ENCODE measurements around the gene MED15. TPM values are rescaled to one million over a fixed set of nuclear protein-coding genes. Genes with fewer than 3 reads are reported as not detected.
A peak's percentile ranks its signal among the peaks of the same experiment; 100 is the strongest.

Gene MED15
- polyA plus RNA-seq, 2 of the 4 experiments (the other 2 are of a cell fraction): 10.7 to 29.7 TPM

DNA sequence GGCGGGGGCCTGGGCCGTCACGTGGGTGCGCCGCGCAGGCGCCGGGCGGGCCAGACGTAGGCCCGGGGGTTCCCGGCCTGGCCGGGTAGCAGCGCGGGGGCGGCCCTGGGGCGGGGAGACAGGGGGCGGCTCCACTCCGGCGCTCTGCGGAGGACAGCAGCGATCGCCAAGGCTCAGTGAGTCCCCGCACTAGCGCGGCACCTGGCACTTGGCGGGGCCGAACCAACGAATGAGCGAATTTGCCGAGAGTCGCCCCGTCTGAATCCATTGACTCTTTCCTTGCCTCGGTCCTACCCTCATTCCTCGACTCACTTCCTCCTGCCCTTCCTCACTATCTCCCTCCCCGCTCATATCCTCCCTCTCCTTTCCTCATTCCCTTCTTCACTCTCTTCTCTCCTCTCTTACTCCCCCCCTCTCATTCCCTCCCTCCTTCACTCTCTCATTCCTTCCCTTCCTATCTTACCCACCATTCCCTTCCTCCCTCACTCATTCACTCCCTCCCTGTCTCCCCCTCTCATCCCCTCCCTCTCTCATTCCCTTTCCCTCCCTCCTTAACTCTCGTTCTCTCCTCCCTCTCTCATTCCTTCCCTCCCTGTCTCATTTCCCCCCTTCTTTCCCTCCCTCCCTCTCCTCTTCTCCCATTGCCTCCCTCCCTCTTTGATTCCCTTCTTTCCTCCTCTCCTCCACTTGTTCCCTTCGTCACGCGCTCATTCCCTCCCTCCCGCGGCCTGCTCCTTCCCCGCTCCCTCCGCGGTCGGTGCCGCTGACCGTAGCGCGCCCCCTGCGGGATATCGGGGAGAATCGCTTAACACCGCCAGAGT, 11.3 kb upstream of the MED15 start (continued):
- peak; percentile 54 for TF ChIP-seq SMC3 (IDR thresholded peaks at IDR 0.05)
- no peak for TF ChIP-seq POLR2AphosphoS2 (conservative IDR thresholded peaks at IDR 0.05; ENCODE audit: low read length)
- no peak for TF ChIP-seq FOSB (CRISPR knock-in tag; IDR thresholded peaks at IDR 0.05)

DNA sequence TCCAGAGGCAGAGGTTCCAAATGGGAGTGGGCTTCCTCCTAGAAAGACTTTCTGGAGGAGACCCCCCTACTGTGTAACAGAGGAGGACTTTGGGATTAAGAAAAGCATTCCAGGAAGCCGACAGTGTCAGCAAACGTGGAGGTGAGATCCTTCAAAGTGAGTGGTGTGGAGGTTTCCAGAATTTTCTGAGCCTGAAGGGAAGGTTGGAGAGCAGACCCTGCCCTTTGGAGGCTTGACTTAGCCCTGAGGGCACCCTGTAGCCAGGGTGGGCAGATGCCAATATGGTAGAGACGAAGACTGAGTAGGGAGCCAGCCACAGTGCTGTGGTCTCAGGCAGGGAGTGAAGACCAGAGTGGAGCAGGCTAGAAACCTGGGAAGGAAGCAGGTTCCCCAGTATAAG, 10.0 kb upstream of the MED15 start:
- DNase-seq (ENCODE audit: low read depth in 1 of 2, low spot score in 1 of 2) (no peak), ATAC-seq (no peak), FAIRE-seq (no peak)
- TF ChIP-seq RNF2 (IDR thresholded peaks at IDR 0.05; ENCODE audit: borderline replicate concordance, low read depth) (no peak), NFE2L2 (conservative IDR thresholded peaks at IDR 0.05; ENCODE audit: low read length) (no peak)
- ChIA-PET CTCF (interaction anchor here (0.9 to 1.6 kb wide), 3 partner anchors 10 to 66 kb away, joined by 3 to 7 read pairs (median 6); partner anchors contain the start of gene MED15), POLR2A (no interaction called here)
- H3K9me3 ChIP-seq: no peaks in the 10 kb centered on the region
- peaks cover 12% of the 10 kb centered on the region; the same call in 2 of the 3 replicates for H3K4me1 ChIP-seq
- no peak overlapping the region for H3K27ac ChIP-seq
- WGBS (ENCODE audit: missing lambda C conversion rate): 100% methylated on average over 3 of the region's 3 CpGs
- no peak overlapping the region for H3K4me3 ChIP-seq
- H3K4me2 ChIP-seq: peak overlapping the region; percentile 97

DNA sequence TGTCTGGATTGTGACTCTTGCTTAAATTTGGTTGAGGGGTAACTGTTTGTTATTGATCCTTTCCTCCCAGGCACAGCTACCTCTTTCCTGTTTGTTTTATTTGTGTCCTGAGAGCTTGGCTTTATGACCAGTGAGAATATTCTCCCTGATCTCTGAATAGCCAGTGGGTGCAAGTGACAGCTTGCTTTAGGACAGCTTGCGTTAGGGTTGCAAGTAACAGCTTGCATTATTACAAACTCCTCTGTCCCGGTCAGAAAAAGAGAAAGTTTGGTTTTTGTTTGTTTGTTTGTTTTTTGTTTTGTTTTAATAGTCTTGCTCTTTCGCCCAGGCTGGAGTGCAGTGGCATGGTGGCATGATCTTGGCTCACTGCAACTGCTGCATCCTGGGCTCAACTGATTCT, 8.5 kb upstream of the MED15 start:
- no peak for ATAC-seq
- Histone ChIP-seq H3K27ac (no peak overlapping the region), H3K4me3 (no peak overlapping the region), H3K4me1 (peaks cover 15% of the 10 kb centered on the region), H3K4me2 (no peak overlapping the region), H3K9me3 (no peaks in the 10 kb centered on the region)
- CTCF ChIA-PET: interaction anchor here (1.4 to 1.6 kb wide), 3 partner anchors 65 to 107 kb away, joined by 3 to 6 read pairs (median 3); no protein-coding TSS in a partner anchor
- no peak for FAIRE-seq
- 58% methylated on average over 3 of the region's 3 CpGs for WGBS (ENCODE audit: missing lambda C conversion rate)
- TF ChIP-seq MAFK (IDR thresholded peaks at IDR 0.05; ENCODE audit: partially characterized antibody): no peak
- TF ChIP-seq FOXS1 (CRISPR knock-in tag; IDR thresholded peaks at IDR 0.05): no peak
- no peak for TF ChIP-seq CEBPB (IDR thresholded peaks at IDR 0.05)
- TF ChIP-seq, protein P1, sequence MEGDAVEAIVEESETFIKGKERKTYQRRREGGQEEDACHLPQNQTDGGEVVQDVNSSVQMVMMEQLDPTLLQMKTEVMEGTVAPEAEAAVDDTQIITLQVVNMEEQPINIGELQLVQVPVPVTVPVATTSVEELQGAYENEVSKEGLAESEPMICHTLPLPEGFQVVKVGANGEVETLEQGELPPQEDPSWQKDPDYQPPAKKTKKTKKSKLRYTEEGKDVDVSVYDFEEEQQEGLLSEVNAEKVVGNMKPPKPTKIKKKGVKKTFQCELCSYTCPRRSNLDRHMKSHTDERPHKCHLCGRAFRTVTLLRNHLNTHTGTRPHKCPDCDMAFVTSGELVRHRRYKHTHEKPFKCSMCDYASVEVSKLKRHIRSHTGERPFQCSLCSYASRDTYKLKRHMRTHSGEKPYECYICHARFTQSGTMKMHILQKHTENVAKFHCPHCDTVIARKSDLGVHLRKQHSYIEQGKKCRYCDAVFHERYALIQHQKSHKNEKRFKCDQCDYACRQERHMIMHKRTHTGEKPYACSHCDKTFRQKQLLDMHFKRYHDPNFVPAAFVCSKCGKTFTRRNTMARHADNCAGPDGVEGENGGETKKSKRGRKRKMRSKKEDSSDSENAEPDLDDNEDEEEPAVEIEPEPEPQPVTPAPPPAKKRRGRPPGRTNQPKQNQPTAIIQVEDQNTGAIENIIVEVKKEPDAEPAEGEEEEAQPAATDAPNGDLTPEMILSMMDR (IDR thresholded peaks at IDR 0.05): no peak
- TF ChIP-seq, protein P2, sequence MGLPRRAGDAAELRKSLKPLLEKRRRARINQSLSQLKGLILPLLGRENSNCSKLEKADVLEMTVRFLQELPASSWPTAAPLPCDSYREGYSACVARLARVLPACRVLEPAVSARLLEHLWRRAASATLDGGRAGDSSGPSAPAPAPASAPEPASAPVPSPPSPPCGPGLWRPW (IDR thresholded peaks at IDR 0.05): no peak
- TF ChIP-seq CHD2 (IDR thresholded peaks at IDR 0.05; ENCODE audit: low read length, partially characterized antibody): no peak
- no peak for TF ChIP-seq NFE2L2 (conservative IDR thresholded peaks at IDR 0.05; ENCODE audit: low read length)
- TF ChIP-seq, protein P3, sequence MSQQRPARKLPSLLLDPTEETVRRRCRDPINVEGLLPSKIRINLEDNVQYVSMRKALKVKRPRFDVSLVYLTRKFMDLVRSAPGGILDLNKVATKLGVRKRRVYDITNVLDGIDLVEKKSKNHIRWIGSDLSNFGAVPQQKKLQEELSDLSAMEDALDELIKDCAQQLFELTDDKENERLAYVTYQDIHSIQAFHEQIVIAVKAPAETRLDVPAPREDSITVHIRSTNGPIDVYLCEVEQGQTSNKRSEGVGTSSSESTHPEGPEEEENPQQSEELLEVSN (IDR thresholded peaks at IDR 0.05; ENCODE audit: borderline replicate concordance, low read depth): no peak
- TF ChIP-seq RARB (CRISPR knock-in tag; IDR thresholded peaks at IDR 0.05): no peak
- TF ChIP-seq, protein P4, sequence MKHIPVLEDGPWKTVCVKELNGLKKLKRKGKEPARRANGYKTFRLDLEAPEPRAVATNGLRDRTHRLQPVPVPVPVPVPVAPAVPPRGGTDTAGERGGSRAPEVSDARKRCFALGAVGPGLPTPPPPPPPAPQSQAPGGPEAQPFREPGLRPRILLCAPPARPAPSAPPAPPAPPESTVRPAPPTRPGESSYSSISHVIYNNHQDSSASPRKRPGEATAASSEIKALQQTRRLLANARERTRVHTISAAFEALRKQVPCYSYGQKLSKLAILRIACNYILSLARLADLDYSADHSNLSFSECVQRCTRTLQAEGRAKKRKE (CRISPR knock-in tag; IDR thresholded peaks at IDR 0.05; ENCODE audit: low read depth): no peak
- TF ChIP-seq, protein P5, sequence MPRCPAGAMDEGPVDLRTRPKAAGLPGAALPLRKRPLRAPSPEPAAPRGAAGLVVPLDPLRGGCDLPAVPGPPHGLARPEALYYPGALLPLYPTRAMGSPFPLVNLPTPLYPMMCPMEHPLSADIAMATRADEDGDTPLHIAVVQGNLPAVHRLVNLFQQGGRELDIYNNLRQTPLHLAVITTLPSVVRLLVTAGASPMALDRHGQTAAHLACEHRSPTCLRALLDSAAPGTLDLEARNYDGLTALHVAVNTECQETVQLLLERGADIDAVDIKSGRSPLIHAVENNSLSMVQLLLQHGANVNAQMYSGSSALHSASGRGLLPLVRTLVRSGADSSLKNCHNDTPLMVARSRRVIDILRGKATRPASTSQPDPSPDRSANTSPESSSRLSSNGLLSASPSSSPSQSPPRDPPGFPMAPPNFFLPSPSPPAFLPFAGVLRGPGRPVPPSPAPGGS (IDR thresholded peaks at IDR 0.05): no peak
- TF ChIP-seq FOSL2 (IDR thresholded peaks at IDR 0.05): no peak
- no peak for TF ChIP-seq FOSL2 (CRISPR knock-in tag; IDR thresholded peaks at IDR 0.05)
- no peak for DNase-seq (ENCODE audit: low read depth in 1 of 2, low spot score in 1 of 2)
- POLR2A ChIA-PET: no interaction called here

Measured in A549 (cell line).